H9 (cell line): ENCODE data around the gene CTDSP2. TPM values are rescaled to one million over a fixed set of nuclear protein-coding genes. Genes with fewer than 3 reads are reported as not detected.

ENCODE experiments used
- DNase-seq: peaks from one replicate; pipeline ENCODE4 v3.0.0-alpha.2; 2017
- H2AFZ ChIP-seq: one replicate; pipeline ENCODE4 v1.6.1; 2013; ENCODE audit warnings: mild to moderate bottlenecking, low read length, control low read depth, moderate library complexity
- H2AK5ac ChIP-seq: 2 replicates; pipeline ENCODE4 v1.6.1; 2013; ENCODE audit warnings: low read length, control low read depth, mixed read lengths; ENCODE audit not compliant: insufficient read length
- H2BK120ac ChIP-seq: one replicate; pipeline ENCODE4 v1.6.1; 2013; ENCODE audit warnings: low read depth, mild to moderate bottlenecking, low read length, control low read depth, inconsistent platforms; ENCODE audit not compliant: poor library complexity, severe bottlenecking
- H2BK12ac ChIP-seq: 2 replicates; pipeline ENCODE4 v1.6.1; 2013; ENCODE audit warnings: low read length, control low read depth, mixed read lengths, low read depth; ENCODE audit not compliant: insufficient read length
- H2BK15ac ChIP-seq: 2 replicates; pipeline ENCODE4 v1.6.1; 2013; ENCODE audit warnings: low read depth, low read length, control low read depth
- H2BK20ac ChIP-seq: one replicate; pipeline ENCODE4 v1.6.1; 2013; ENCODE audit warnings: low read depth, mild to moderate bottlenecking, low read length, control low read depth, inconsistent platforms; ENCODE audit not compliant: poor library complexity, severe bottlenecking
- H2BK5ac ChIP-seq: 2 replicates; pipeline ENCODE4 v1.6.1; 2013; ENCODE audit warnings: low read length, control low read depth, mixed read lengths; ENCODE audit not compliant: insufficient read length
- H3K14ac ChIP-seq: 2 replicates; pipeline ENCODE4 v1.6.1; 2013; ENCODE audit warnings: low read length, control low read depth; ENCODE audit not compliant: insufficient read depth
- H3K18ac ChIP-seq: 2 replicates; pipeline ENCODE4 v1.6.1; 2013; ENCODE audit warnings: low read depth, mild to moderate bottlenecking, mixed read lengths, low read length, control low read depth; ENCODE audit not compliant: insufficient read length
- H3K23ac ChIP-seq: 2 replicates; pipeline ENCODE4 v1.6.1; 2013; ENCODE audit warnings: low read length, control low read depth, mixed read lengths, low read depth; ENCODE audit not compliant: insufficient read length
- H3K23me2 ChIP-seq: 2 replicates; pipeline ENCODE4 v1.6.1; 2013; ENCODE audit warnings: low read depth, mild to moderate bottlenecking, mixed read lengths, low read length, control low read depth; ENCODE audit not compliant: insufficient read length, poor library complexity, severe bottlenecking
- H3K27ac ChIP-seq: 2 replicates; pipeline ENCODE4 v1.5.1; 2013; ENCODE audit warnings: low read length, control low read depth, mixed read lengths, low read depth; ENCODE audit not compliant: insufficient read length
- H3K27me3 ChIP-seq: 2 replicates; pipeline ENCODE4 v1.6.1; 2013; ENCODE audit warnings: low read length, control low read depth, inconsistent platforms; ENCODE audit not compliant: insufficient read depth
- H3K4ac ChIP-seq: 2 replicates; pipeline ENCODE4 v1.6.1; 2013; ENCODE audit warnings: low read depth, mild to moderate bottlenecking, control low read depth, inconsistent platforms, low read length, moderate library complexity
- H3K4me1 ChIP-seq: 2 replicates; pipeline ENCODE4 v1.6.1; 2013; ENCODE audit warnings: low read length, control low read depth, inconsistent platforms; ENCODE audit not compliant: insufficient read depth
- H3K4me2 ChIP-seq: 2 replicates; pipeline ENCODE4 v1.6.1; 2013; ENCODE audit warnings: low read length, control low read depth, mixed read lengths; ENCODE audit not compliant: insufficient read length, insufficient read depth
- H3K56ac ChIP-seq: 2 replicates; pipeline ENCODE4 v1.6.1; 2013; ENCODE audit warnings: low read depth, mild to moderate bottlenecking, mixed read lengths, low read length, control low read depth; ENCODE audit not compliant: insufficient read length
- H3K79me1 ChIP-seq: 2 replicates; pipeline ENCODE4 v1.6.1; 2013; ENCODE audit warnings: low read depth, mild to moderate bottlenecking, moderate library complexity, low read length, control low read depth, inconsistent platforms; ENCODE audit not compliant: insufficient read depth, poor library complexity, severe bottlenecking
- H3K79me2 ChIP-seq: 2 replicates; pipeline ENCODE4 v1.6.1; 2013; ENCODE audit warnings: low read length, control low read depth, inconsistent platforms; ENCODE audit not compliant: insufficient read depth
- H3K9ac ChIP-seq: 2 replicates; pipeline ENCODE4 v1.6.1; 2013; ENCODE audit warnings: low read length, control low read depth, mixed read lengths; ENCODE audit not compliant: insufficient read length; ENCODE audit errors: extremely low read depth
- H3K9me3 ChIP-seq: one replicate; pipeline ENCODE4 v1.6.1; 2013; ENCODE audit warnings: low read depth, low read length, inconsistent platforms; ENCODE audit not compliant: control insufficient read depth
- H3T11ph ChIP-seq: one replicate; pipeline ENCODE4 v1.6.1; 2013; ENCODE audit warnings: mild to moderate bottlenecking, low read length, control low read depth, inconsistent platforms
- H4K20me1 ChIP-seq: one replicate; pipeline ENCODE4 v1.6.1; 2013; ENCODE audit not compliant: control insufficient read depth, insufficient read length, insufficient read depth
- H4K5ac ChIP-seq: 2 replicates; pipeline ENCODE4 v1.6.1; 2013; ENCODE audit warnings: low read depth, mild to moderate bottlenecking, mixed read lengths, low read length, control low read depth; ENCODE audit not compliant: insufficient read length
- H4K8ac ChIP-seq: replicated peaks from 2 replicates; pipeline ENCODE4 v1.6.1; 2013; ENCODE audit warnings: low read length, control low read depth, mixed read lengths, low read depth; ENCODE audit not compliant: insufficient read length
- H4K91ac ChIP-seq: 2 replicates; pipeline ENCODE4 v1.6.1; 2013; ENCODE audit warnings: low read depth, mild to moderate bottlenecking, moderate library complexity, mixed read lengths, low read length, control low read depth; ENCODE audit not compliant: insufficient read length
- H3K27ac Mint-ChIP-seq, 3 experiments: 2 replicates in 2 of 3; 3 replicates in 1 of 3; pipeline ENCODE4 v1.8.0; 2020 to 2021; ENCODE audit warnings: mixed read lengths in 3 of 3, mild to moderate bottlenecking in 1 of 3, moderate library complexity in 1 of 3
- H3K27me3 Mint-ChIP-seq: 2 replicates; pipeline ENCODE4 v1.8.0; 2021; ENCODE audit warnings: low read depth, mild to moderate bottlenecking, moderate library complexity, mixed read lengths
- H3K36me3 Mint-ChIP-seq, 3 experiments: 2 replicates in 2 of 3; 3 replicates in 1 of 3; pipeline ENCODE4 v1.8.0; 2020 to 2021; ENCODE audit warnings: low read depth in 3 of 3, mixed read lengths in 3 of 3; ENCODE audit not compliant: insufficient read depth in 1 of 3
- H3K4me1 Mint-ChIP-seq, 2 experiments: 2 replicates each; pipeline ENCODE4 v1.8.0; 2020; ENCODE audit warnings: mixed read lengths in 2 of 2
- H3K4me3 Mint-ChIP-seq, 2 experiments: 2 replicates in 1 of 2; 3 replicates in 1 of 2; pipeline ENCODE4 v1.8.0; 2020 to 2021; ENCODE audit warnings: mild to moderate bottlenecking in 2 of 2, mixed read lengths in 2 of 2, moderate library complexity in 1 of 2
- H3K9me3 Mint-ChIP-seq, 2 experiments: 2 replicates in 1 of 2; 3 replicates in 1 of 2; pipeline ENCODE4 v1.8.0; 2020; ENCODE audit warnings: mild to moderate bottlenecking in 2 of 2, mixed read lengths in 2 of 2, moderate library complexity in 1 of 2
- WGBS: extraction: QIAGEN DNeasy Blood & Tissue Kit; methylation state at CpG from one replicate; pipeline ENCODE4 v1.1.7; 2013; ENCODE audit warnings: missing lambda C conversion rate, low lambda C conversion rate, mixed read lengths; ENCODE audit not compliant: insufficient read length; ENCODE audit errors: extremely low coverage; 5-methylcytosine and 5-hydroxymethylcytosine counted together
- total RNA-seq: library from RNA; stranded (reverse); gene quantifications from 2 replicates; pipeline ENCODE4 v1.2.1, GENCODE V29; 2021
- TF ChIP-seq, protein P1 (sequence below): fragments of 200-600 bp; sonication (generic); conservative IDR thresholded peaks from 3 replicates; pipeline ENCODE4 v1.8.0; 2021; ENCODE audit warnings: antibody characterized with exemption, mild to moderate bottlenecking

Gene CTDSP2
- total RNA-seq, 1 experiment from 2014 or later: 103 TPM

DNA sequence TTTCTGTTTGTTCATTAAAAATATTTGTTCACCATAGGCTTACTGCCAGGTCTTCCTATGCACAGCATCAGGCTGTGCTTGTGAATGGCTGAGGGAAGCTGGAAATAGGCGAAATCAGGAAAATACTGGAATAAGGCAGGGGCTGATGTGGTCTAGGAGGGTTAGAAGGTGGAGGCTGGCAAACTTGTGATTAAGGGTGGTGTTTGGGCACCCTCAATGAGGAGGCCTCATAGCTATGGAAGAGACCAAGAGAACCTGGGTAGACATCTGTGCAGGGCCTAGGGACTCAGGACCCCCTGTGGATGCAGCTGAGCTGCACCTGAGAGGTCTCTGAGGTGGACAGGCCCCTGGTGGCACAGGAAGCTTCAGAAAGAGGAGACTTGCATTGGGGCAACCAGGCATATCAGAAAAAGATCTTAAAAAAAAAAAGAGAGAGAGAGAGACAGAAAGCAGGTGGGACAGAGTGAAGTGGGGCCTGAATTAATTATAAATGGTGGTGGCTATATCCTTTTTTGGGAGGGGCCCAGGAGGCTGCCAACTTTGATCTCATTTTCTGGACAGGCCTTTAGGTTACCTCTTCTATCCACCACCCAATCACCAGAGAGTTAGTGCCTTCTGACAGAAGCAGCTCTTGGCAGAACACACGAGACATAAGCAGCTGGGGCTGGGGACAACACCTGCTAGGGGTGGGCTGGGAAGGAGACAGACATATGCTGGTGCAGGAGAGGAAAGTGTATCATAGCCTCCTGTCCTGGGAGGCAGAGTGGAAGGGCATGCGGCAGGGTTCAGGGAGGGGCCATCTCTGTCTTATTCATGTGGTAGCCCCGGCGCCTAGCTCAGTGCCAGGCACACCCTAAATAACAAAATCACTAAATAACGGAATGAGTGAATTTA is 48.1 kb upstream of the CTDSP2 start:
- no peak for DNase-seq
- no CpG with 5 or more reads among the region's 6 CpGs for WGBS

More for the DNA sequence above, 48.1 kb upstream of the CTDSP2 start:
- Histone ChIP-seq H3K14ac (no peak overlapping the region), H2BK5ac (no peak overlapping the region), H2BK15ac (no peak overlapping the region), H3K23me2 (peaks cover 12% of the 10 kb centered on the region), H2AFZ (no peak overlapping the region), H3K56ac (no peak overlapping the region), H4K91ac (no peak overlapping the region), H3K4ac (no peak overlapping the region), H2AK5ac (no peak overlapping the region), H3K79me2 (no peaks in the 10 kb centered on the region), H3K27me3 (peaks cover 4% of the 10 kb centered on the region; the same call in 1 of the 2 replicates), H3K23ac (no peak overlapping the region), H3T11ph (no peak overlapping the region), H3K79me1 (no peaks in the 10 kb centered on the region), H2BK20ac (no peak overlapping the region), H2BK12ac (no peak overlapping the region), H4K8ac (no peak overlapping the region), H3K9me3 (no peaks in the 10 kb centered on the region), H4K20me1 (no peaks in the 10 kb centered on the region), H3K27ac (no peak overlapping the region), H3K4me2 (no peak overlapping the region), H3K4me1 (peaks cover 15% of the 10 kb centered on the region; the same call in 1 of the 2 replicates), H2BK120ac (no peak overlapping the region), H3K18ac (no peak overlapping the region), H4K5ac (no peak overlapping the region), H3K9ac (no peak overlapping the region)
- peaks cover 41 to 58% of the 10 kb centered on the region in 2 experiments for H3K4me1 Mint-ChIP-seq
- TF ChIP-seq, protein P1, sequence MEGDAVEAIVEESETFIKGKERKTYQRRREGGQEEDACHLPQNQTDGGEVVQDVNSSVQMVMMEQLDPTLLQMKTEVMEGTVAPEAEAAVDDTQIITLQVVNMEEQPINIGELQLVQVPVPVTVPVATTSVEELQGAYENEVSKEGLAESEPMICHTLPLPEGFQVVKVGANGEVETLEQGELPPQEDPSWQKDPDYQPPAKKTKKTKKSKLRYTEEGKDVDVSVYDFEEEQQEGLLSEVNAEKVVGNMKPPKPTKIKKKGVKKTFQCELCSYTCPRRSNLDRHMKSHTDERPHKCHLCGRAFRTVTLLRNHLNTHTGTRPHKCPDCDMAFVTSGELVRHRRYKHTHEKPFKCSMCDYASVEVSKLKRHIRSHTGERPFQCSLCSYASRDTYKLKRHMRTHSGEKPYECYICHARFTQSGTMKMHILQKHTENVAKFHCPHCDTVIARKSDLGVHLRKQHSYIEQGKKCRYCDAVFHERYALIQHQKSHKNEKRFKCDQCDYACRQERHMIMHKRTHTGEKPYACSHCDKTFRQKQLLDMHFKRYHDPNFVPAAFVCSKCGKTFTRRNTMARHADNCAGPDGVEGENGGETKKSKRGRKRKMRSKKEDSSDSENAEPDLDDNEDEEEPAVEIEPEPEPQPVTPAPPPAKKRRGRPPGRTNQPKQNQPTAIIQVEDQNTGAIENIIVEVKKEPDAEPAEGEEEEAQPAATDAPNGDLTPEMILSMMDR: no peak
- peaks cover 32% of the 10 kb centered on the region for H3K27me3 Mint-ChIP-seq
- H3K27ac Mint-ChIP-seq: no peak overlapping the region; a peak in 1 of 7 replicates
- no peaks in the 10 kb centered on the region; a peak in 1 of 7 replicates for H3K36me3 Mint-ChIP-seq
- H3K4me3 Mint-ChIP-seq: no peak overlapping the region
- H3K9me3 Mint-ChIP-seq: no peaks in the 10 kb centered on the region
